Stimulated activated CD8-positive, alpha-beta memory T cell treated with anti-CD3 and anti-CD28 coated beads, Interleukin-7, amount 100 ng/mL, for 4 hours (primary cell): ENCODE data around the gene ARL4C.
"Not testable (repeated sequence)": the region's sequence is repeated elsewhere in the genome, so short reads cannot be mapped to it uniquely, and the experiment has no call there.

Experiments used
- DNase-seq, 2 donors: peaks; one replicate each; pipeline ENCODE4 v3.0.0-alpha.2; 2020; ENCODE audit warnings: low read depth in 2 of 2

ARL4C gene

DNA sequence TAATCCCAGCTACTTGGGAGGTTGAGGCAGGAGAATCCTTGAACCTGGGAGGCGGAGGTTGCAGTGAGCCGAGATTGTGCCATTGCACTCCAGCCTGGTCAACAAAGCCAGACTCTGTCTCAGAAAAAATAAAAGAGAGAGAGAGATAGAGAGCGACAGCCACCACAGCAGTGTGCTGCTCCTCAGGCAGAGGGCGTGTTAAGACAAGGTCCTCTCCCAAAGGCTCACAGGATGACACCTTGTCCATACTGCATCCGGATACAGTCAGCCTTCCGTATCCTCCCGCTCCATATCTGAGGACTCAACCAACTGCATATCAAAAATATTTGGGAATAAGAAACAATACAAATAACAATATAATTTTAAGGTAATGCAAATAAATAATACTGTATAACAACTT, 20.1 kb downstream of the ARL4C start:
- DNase-seq: no peak

DNA sequence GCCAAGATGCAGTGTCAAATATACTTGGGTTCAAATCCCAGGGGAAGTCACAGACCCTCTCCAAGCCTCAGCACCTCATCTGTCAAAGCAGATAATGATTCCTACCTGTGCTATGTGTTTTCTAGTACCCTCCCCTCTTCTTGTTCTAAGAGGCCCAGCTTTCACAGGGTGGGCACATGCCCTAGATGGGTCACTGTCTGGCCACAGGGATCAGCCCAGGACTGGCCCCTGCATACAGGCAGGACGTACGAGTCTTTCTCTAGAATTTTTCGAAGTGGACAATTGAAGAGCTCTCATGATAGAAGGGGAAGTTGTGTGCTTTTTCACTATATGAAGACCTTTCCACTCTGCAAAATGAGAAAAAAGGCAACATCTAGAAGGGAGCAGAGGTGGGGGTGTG, 22.2 kb downstream of the ARL4C start:
- no peak for DNase-seq

DNA sequence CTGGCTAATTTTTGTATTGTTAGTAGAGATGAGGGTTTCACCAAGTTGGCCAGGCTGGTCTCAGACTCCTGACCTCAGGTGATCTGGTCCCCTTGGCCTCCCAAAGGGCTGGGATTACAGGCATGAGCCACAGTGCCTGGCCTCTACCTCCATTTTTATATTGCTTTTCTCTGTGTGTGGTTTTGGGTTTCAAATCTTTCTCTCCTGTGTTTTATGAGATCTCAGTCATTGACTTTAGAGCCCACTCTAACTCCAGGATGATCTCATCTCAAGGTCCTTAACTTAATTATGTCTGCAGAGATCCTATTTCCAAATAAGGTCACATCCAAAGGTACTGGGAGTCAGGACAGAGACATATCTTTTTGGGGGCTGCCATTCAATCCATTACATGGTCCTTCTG, 24.7 kb downstream of the ARL4C start:
- no peak for DNase-seq

DNA sequence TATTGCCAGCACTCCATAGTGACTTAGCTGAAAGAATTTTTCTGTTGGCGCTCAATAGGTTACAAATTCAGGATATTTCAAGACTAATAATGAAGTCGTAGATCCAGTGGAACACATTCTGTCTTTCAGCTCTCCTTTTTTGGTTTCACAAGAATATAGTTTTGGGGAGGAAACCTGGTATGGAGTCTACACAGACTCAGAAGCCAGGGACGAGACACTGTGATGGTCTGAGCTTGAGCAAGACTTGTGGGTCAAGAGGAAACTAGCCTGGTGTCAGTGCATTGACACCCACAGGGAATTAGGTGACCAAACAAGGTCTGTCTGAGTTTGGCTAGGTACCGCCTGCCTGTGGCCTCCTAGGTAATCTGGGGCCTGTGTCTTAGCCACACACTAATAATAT, 26.9 kb downstream of the ARL4C start:
- DNase-seq: no peak

DNA sequence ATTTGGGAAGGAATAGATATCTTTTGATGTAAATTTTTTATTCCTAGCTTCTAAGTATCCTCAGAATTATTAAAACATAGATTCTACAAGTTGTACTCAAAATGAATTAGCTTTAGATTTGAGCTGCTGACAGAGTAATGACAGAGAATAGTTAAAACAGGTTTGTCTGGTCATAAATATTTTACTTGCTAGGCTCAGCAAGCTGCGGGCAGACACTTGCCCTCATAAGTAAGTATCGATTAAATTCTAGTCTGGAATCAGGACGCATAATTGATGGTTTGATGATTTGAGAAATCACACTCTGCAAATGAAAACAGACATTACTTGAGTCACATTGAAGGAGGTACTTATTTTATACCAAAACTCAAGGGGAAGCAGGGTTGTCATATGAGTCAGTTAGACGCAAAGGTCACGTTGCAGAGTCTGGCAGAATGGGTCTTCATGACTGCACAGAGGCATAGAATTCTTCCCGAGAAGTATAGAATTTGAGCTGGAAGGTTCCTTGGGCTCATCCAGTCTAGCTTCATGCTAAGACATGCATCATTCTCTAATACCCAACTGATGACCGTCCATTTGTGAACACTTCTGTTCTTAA, 27.5 kb downstream of the ARL4C start:
- DNase-seq: no peak

DNA sequence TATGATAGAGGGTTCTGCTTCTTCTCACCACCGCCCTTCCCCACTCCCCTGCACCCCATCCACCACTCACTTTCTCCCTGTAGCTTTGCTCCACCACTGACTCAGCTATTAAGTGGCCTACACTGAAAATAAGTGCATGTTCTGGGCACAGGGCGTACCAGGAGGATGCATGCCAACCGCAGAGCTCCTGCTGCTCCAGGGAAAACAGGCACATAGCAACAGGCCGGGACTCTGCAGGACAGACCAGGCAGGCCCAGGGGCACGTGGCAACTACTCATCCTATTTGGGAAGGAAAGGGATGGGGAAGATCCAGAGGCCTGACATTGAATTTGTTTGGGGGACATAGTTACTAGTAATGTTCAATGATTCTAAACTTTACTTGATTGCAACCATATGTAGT, 28.4 kb downstream of the ARL4C start:
- no peak for DNase-seq

DNA sequence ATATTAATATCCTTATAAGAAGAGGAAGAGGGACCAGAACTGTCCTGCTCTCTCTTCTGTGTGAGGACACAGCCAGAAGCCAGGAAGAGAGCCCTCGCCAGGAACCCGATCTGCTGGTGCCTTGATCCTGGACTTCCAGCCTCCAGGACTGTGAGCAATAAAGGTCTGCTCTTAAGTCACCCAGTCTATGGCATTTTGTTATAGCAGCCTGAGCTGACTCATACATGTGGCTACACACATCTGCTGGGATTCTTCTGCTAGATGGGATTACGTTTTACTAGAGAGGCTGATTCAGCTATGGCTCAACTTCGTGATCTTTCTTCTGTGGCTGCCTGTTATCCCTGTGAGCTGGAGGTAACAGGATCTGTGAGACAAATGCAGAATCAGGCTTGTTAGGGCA, 29.6 kb downstream of the ARL4C start:
- DNase-seq: no peak

DNA sequence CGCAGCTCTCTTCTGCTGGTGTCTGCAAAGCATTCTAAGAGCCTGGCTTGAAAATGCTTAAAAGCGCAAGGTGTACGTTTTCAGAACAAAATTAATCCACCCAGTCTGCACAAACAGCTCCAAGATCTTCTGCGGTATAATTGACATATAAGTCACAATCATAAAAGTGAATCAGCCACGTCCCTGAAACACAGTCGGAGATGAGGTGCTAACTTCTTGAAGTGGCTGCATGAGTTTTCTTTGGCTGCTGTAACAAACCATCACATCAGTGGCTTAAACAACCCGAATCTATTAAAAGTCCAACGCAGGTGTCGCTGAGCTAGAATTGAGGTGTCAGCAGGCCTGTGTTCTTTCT, 32.6 kb downstream of the ARL4C start:
- no peak for DNase-seq

DNA sequence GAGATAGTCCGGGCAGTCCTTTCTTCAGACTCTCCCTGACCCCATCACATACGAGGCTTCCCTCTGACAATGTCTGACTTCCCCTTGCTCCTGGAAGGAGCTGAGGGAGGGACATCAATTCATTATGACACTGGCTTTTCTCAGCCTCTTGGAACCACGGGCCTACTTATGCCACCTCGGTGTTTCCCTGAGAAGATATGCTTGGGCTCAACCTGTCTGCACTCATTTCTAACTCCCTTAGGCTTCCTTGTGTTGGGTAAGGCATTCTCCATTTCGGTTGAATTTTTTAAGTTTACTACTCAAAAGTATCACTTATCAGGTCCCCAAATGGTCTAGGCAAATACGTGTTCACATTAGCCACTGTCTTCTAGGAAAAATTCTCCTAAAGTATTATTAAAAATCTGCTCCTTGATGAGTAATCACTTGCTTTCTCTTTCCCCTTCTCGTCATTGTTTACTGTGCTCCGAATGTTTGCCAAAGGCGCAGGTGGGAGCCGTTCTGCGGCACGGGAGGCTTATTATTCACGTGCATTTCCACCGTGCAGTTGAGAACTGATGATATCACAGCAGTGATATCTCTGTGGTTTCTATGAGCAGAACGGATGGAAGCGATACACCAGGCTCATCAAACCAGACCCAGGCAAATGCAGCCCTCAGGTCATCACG, 33.1 kb downstream of the ARL4C start:
- peak; percentile 60 to 73 for DNase-seq

DNA sequence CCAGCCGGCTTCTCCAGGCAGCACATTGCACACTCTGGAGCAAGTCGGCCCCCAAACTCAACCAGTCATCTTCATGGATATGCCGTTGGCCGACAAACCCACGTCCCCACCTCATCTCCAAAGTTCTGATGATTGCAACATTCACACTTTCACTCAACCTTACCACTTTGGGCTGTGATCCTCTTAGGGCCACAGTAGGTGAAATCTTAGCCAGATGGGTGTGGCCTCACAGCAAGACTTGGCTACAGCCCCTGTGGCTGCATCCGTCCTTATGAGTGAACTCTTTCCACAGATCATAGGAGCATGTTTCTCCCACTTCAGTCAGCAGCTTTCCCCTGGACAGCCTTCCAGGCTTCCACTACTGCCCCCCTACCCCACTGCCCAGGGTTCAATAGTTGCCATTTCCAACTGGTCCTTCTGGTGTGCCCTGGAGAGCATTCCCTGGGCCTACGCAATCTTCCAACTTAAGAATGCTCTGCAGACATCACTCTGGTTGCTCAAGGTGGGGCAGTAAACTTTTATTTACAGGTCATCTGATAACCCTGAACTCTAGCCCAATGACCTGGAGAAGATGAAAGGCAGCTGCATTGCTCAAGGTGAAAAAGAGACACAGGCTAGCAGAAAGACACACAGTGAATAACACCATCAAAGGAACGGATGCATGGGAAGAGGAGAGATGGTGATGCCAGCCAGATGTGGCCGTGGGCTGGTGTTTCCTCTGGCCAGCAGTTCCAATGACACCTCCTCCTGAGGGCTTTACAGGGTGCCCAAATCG, 34.5 kb downstream of the ARL4C start:
- DNase-seq: no peak

DNA sequence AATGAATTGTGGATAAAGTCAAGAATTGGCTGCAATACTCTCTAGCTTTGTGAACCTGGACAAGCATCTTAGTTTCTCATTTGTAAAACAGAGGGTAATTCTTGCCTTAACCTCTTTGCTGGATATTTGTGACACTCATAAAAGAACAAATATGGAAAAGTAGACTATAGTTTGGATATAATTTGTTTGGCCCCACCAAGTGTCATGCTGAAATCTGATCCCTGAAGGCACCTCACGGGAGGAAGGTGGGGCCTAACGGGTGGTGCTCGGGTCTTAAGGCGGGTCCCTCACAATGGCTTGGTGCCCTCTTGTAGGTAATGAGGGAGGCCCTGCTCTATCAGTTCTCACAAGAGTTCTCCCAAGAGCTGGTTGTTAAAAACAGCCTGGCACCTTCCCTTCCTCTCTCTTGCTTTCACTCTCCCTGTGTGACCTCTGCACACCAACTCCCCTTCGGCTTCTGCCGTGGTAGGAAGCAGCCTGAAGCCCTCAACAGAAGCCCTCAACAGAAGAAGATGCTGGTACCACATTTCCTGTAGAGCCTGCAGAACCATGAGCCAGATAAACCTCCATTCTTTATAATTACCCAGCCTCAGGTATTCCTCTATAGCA, 37.4 kb downstream of the ARL4C start:
- no peak for DNase-seq

DNA sequence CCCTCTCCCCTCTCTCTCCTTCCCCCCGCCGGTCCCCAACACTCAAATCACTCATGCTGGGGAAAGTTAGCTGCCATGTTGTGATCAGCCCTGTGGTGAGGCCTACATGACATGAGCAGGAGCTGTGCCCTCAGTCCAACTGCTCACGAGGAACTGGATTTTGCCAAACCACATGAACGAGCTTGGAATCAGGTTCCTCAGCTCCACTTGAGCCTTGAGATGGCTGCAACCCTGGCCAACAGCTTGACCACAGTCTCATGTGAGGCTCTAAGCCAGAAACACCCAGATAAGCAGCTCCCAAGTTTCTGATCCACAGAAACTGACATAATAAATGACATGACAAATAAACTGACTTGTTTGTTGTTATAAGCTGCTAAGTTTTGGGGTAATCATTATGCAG, 38.4 kb downstream of the ARL4C start:
- no peak for DNase-seq

DNA sequence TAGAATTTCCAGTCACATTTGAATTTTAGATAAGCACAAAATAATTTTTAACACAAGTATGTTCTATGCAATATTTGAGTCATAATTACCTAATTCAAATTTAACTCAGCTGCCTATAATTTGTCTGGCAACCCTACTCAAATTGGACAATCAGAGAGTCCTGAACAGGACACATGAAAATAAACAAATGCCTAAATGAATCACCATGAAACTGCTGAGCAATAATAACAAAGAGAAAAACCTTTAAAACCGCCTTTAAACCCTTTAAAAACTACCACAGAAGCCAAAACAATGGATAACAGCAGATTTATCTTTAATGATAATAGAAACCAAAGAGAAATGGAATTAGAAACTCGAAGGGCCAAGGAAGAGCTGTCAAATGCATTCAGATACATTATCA, 39.5 kb downstream of the ARL4C start:
- DNase-seq: no peak

DNA sequence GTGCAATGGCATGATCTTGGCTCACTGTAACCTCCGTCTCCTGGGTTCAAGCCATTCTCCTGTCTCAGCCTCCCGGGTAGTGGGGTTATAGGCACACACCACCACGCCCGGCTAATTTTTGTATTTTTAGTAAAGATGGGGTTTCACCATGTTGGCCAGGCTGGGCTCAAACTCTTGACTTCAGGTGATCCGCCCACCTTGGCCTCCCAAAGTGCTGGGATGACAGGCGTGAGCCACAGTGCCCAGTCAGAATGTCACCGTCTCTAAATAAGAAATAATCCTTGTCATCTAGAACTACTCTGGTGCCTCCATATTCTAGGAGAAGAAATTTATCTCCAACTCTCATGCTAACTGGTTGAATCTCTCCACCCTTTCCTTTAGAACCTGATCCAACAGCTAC, 41.6 kb downstream of the ARL4C start:
- DNase-seq: not testable (repeated sequence)

DNA sequence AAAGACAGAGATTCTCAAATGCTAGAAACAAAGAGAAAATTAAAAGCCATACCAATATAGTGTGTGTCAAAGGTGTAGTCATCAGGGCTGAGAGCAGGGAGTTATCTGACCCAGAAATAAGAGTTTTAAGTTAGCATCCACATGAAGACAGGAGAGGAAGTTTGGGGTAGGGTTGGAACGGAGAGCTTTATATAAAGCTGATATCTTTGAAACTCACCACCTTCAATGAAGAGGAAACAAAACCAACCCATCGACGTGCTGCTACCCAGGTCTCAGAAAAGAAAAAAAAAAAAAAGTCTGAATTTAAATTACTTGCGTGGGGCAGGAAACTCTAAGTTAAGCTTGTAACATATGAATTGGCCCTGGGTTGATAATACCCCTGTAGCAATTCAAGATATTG, 42.4 kb downstream of the ARL4C start:
- no peak for DNase-seq

DNA sequence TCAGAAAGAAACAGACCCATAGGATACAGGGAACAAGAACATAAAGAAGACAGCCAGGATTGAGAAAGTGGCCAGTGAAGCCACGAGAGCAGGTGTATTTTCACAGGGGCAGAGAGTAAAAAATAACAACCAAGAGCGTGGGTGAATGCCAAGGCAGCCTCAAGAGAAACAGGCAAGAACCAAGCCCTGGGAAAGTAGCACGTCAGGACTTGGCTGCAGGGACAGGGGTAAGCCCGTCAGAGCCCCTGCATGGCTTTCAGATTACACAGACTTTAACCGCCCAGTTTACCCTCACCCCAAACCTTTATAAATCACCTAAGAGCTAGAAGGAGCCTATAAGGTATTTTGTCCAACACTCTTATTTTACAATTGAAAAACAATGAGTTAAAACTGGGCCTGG, 43.7 kb downstream of the ARL4C start:
- no peak for DNase-seq

DNA sequence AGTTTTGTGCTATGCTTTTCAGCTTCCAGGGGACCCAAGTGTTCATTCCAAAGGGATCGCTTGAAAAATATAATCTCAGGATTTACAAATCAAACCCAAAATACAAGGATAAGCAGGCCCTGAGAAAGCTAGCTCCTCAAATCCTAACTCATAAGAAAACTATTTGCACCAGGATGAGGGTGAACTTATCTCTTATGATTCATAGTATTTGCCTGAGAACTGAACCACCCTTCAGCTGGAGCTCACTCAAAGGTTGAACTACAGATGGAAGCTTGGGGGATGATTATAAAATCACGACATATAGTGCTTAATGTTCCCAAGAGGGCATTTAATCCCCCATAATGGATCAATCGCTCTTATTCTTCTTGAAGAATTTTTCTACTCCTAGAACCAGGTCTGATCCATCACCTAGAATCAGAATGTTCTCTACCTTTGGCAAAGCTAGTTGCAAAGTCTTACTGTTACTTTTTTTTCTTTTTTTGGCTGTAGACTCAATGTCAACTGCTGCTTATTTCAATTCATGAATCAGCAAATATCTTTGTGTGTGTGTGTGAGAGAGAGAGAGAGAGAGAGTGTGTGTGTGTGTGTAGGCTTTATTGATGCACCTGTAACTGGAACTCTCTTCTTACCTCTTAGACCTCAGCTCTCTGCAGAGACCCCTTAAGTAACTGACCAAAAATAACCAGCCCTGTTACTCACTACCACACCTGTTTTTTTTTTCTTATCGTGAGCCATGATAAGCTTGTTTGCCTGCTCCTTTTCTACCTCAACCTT, 44.8 kb downstream of the ARL4C start:
- no peak for DNase-seq

DNA sequence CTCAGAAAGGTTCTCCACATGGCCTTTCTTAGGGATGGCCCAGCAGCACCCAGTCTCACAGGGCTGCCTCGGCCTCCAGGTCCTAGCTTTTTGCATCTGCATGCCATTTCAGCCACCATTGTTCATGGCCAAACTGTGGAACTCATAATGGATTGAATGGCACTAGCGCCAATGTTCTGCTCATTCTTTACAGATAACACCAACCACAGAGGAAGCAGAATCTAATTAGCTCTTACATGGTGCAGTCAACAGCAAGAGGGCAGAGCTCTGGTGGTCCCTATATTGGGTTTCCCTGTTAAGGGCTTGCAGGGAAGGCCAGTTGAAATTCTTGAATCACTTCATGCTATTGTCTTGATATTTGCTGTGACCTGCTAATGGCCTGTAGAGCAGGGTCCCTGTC, 45.6 kb downstream of the ARL4C start:
- no peak for DNase-seq

DNA sequence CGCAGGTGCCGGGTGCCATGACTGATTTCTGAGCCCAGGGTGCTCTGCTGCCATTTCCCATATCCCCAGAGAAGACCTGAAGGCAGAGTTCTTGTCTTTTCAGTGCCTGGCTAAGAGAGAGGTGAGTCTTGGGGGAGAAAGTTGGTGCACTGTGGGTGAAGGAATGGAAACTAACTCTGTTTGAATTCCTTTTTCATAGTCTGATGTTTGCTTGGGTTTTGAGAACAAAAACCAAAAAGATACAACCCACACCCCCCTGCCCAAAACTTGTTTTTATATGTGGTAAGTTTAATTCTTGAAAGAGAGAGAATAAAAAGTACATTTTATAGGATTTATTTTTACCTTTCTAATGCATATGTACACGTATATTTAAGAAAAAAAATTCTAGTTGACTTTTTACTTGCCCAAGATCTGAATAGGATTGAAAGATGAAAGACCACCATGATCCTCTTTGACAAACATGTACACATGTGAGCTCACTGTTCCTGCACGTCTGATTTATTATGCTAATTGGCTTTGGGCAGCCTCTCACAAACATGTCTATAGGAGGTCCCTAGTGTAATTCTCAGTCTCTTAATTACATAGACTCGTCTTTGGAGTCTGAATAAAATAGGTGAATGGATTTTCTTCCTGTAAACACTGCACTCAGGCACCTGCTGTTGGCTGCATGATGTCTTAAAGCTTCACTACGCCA, 46.3 kb downstream of the ARL4C start:
- DNase-seq: no peak

DNA sequence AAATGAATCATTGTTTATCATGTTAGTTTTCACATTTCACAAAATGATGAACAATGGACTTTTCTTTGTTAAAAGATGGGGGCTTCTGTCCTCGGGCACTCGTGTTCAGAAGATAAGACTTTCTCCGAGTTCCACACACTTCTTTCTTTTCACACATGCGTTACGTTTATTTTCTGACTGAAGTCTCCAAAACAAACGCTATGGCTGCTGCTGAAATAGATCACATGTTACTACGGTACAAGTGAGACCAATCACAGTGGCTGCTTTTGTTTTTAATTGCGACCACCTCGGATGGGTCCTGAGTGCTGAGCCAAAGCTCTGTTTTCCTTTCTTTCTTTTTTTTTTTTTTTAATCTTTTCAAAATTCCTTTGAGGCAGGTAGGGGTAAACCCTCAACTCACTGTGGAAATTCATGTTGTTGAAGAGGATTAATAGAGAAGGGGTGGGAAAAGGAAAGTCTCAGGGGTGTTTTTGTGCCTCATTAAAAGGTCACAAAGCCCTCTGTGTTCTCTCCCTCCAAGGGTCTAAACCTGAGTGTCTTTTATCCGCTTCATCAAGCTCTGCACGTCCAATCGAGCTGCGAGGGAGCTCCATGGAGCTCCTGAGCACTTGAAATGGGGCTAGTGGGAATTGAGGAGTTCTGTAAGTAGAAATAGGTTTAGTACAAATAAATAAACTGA, 48.2 kb downstream of the ARL4C start:
- no peak for DNase-seq

DNA sequence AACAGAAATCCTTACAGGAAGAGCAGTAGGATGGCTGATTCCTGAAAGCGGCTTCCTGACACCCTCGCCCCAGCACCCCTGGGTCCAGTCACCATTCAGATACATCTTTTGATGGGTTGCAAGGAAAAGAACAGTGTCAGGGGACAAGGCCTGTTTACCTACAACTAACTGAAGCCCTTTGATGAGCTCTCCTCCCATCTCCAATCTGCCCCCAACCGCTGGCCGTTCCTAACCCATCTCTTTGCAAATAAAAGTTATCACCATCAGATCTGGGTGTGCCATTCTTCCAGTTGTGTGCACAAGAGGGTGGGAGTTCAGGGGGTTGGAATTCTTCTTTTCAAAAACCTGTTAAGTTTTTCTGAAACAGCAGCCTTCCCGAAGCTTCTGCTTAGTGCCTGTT, 48.9 kb downstream of the ARL4C start:
- DNase-seq: no peak
